CD4-positive, alpha-beta T cell treated with Interleukin-6 at 100 ng/mL for 8 hours (primary cell): ENCODE results near the gene KLRF1.
A peak's percentile ranks its signal among the peaks of the same experiment; 100 is the strongest.

Experiments
- DNase-seq: peaks from one replicate; pipeline ENCODE4 v3.0.0-alpha.2; 2020; ENCODE audit warnings: mixed read lengths, low spot score

KLRF1 gene

GRCh38 chr12:9809338-9809737 lies 17.9 kb upstream of the KLRF1 start:
- no peak for DNase-seq

- DNase-seq, result no peak
These were observed 17.4 kb upstream of the KLRF1 start for GRCh38 chr12:9809866-9810265.

GRCh38 chr12:9810671-9811070 lies 16.6 kb upstream of the KLRF1 start:
- DNase-seq, result no peak

- DNase-seq, result no peak
These were observed 15.7 kb upstream of the KLRF1 start for GRCh38 chr12:9811621-9812020.

GRCh38 chr12:9813821-9814798 lies 13.2 kb upstream of the KLRF1 start:
- peak; percentile 91 for DNase-seq

- no peak for DNase-seq
These were observed 6.9 kb upstream of the KLRF1 start for GRCh38 chr12:9820281-9820930.

- no peak for DNase-seq
These were observed 2.2 kb downstream of the KLRF1 start for GRCh38 chr12:9829483-9829882.

DNA sequence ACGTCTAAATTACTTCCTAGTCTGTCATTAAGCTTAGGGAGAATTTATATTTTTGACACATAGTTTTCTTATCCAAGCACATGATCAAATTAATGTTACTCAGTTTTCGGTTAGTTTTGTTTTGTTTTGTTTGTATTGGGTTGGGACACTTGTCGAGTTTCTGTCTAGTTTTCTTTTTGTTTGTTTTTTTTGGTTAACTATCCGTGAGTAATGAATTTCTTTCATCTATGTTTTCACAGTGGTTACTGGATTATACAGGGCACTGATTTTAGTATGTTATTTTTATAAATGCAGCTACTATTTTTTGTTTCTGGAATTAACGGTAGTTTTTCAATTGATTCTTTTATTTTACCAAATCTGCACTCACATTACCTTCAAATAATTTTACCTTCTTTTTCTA lies 2.7 kb downstream of the KLRF1 start:
- DNase-seq, result no peak

- DNase-seq, result no peak
These were observed 4.4 kb downstream of the KLRF1 start for GRCh38 chr12:9831720-9832119.

- no peak for DNase-seq
These were observed 16.1 kb downstream of the KLRF1 start for GRCh38 chr12:9843407-9843806.

- DNase-seq, result no peak
These were observed 21.6 kb downstream of the KLRF1 start for GRCh38 chr12:9848899-9849298.

- no peak for DNase-seq
These were observed 23.8 kb downstream of the KLRF1 start for GRCh38 chr12:9851050-9851449.

DNA sequence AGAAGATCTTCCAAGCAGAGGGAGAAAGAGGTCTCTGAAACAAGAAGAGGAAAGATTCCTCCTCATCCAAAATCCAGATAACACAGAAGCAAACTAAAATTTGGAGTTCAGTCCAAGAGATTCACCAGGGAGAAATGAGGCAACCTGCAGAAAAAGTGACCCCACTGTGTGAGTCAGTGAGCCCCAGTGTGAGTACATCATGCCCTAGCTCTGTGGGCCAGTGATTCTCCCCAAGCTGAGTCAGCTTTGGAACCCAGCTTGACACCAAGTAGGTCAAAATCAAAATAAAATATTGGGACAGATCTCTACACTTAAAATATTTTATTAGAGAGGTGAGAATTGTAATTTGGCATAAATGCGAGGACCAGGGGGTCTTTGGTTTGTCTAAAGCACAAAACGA lies 24.6 kb downstream of the KLRF1 start:
- DNase-seq, result no peak

GRCh38 chr12:9856151-9856550 lies 28.9 kb downstream of the KLRF1 start:
- no peak for DNase-seq

DNA sequence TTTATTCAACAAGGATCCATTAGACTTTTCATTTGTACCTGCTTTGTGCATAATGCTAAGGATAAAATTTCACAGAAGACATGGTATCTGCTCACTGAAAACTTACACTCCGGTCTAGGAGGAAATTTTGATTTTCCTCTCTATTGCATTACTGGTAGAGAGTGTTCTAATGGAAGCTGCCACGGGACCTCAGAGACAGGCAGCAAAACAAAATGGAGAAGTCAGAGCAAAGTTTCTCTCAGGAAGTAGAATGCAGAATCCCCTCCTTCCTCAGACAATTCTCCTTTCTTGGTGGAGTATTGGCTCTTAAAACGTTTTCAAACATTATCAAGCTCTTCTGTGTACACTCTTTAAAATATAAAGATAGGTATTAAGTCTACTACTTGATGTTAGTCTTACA lies 29.6 kb downstream of the KLRF1 start:
- DNase-seq, result no peak

- no peak for DNase-seq
These were observed 30.9 kb downstream of the KLRF1 start for GRCh38 chr12:9858135-9858534.

DNA sequence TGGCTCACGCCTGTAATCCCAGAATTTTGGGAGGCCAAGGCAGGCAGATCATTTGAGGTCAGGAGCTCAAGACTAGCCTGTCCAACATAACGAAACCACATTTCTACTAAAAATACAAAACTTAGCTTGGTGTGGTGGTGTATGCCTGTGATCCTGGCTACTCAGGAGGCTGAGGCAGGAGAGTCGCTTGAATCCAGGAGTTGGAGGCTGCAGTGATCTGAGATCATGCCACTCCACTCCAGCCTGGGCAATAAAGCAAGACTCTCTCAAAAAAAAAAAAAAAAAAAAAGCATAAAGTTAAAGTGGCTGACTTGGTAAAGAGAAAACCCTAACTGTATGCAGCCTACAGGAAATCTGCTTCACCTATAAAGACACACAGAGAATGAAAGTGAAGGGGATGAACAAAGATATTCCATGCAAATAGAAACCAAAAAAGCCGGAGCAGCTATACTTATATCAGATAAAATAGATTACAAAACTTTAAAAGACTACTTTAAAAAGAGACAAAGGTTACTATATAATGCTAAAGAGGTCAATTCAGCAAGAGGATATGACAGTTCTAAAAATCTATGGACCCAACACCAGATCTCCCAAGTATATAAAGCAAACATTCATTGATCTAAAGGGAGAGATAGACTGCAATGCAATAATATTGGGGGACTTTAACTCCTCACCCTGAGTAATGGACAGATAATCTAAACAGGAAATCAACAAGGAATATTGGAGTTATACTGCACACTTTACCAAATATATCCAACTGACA lies 37.8 kb downstream of the KLRF1 start:
- DNase-seq, result peak; percentile 21

DNA sequence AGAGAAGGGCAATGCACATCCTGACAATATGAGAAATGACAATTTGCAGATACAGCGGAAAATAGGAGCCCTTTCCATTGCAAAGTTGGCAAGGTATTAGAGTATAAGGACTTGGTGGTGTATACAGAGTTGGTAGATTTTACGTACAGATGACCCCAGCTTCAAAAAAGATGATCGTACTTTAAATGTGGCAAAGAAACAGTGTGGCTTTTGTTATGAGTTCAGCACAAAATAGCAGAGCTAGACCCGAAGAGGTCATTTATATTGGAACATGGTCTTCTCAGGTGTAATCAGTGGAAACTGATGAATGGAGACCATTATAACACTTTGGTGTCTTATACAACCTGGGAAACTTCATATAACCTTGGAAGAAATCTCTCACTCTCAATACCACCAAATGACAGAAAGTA lies 39.6 kb downstream of the KLRF1 start:
- DNase-seq, result no peak

DNA sequence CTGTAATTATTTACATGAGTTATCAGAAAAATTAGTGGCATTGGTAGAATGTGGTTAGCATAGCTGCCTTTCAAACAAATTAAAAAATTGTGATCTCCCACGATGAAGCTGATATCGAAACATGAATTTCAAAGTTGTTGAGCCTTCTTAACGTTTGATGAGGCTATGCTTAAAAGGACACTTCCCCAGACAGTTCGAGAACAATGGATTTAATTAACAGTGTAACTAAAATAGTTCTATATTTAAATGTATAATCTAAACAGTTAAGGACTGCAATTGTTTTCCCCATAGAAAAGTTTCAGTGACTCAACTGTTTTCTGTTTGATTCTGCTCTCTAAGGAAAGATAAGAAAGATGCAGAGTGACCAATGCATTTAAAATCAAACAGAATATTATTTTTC lies 40.2 kb downstream of the KLRF1 start:
- DNase-seq, result no peak

DNA sequence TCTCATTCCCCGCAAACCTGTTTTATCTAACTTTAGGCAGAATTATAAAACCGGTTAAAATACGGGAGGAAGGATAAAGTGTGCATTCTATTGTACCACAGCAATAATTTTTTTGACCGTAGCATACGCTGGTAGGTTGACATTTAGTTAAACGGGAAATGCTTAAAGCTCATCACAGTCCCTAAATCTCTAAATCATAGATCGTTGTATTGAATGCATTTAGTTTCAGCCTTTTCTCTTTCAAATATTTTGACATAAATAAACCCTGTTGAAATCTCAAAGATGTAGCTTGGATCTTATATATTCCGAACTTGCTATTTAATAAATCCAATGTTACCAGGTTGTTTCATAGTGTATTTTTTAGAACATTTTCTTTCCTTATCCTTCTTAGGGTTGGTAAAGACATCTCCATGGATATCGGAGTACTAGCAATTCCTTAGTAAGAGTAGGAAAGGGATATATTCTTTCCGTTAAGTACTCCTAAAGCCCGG lies 41.1 kb downstream of the KLRF1 start:
- DNase-seq, result peak; percentile 13

GRCh38 chr12:9868951-9869306 lies 41.6 kb downstream of the KLRF1 start:
- DNase-seq, result no peak

DNA sequence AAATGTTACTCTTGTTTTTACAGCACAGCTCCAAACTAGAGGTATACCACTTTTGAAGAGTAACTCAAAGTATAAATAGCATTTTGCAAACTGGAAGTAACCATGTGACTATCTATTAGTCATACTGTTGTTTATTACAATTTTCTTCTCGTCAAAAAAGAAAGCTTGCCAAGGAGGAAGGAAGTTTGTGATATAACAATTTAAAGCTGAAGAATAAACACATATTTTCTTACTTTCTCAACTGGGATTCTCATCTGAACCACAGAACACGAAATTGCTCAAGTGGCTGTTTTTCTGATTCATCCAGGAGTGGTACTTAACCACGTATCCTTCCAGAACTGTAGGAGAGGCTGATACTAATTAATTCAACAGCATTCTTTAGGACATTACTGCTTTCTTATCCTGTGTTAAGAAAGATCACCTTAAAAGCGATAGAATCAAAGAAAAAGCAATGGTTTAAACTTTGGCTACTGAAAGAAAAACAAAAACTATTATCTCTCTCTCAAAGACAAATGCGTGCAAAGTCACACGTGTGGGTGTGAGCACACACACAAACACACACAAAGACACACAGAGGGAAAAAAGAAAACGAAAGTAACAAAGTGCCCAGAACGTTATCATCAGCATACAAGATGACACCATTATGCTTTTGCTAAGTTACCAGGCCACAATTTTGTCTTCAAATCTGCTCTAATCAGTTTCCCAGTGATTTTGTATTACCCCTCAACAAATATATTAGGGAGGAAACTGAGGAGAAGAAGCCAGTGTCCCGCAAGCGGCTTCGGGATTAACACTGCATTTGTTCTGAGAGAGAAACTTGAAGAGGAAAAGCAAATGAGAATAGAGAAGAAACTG lies 42.3 kb downstream of the KLRF1 start, which contains the start of gene CLEC2B:
TSS of gene CLEC2B (minus strand) at position 48 of the 855 bp plus-strand sequence.
- DNase-seq, result peak; percentile 59
